ENCODE data around the gene ARMH3.
A peak's percentile ranks its signal among the peaks of the same experiment; 100 is the strongest.
"Not testable (repeated sequence)": the region's sequence is repeated elsewhere in the genome, so short reads cannot be mapped to it uniquely, and the experiment has no call there.

Gene ARMH3

DNA sequence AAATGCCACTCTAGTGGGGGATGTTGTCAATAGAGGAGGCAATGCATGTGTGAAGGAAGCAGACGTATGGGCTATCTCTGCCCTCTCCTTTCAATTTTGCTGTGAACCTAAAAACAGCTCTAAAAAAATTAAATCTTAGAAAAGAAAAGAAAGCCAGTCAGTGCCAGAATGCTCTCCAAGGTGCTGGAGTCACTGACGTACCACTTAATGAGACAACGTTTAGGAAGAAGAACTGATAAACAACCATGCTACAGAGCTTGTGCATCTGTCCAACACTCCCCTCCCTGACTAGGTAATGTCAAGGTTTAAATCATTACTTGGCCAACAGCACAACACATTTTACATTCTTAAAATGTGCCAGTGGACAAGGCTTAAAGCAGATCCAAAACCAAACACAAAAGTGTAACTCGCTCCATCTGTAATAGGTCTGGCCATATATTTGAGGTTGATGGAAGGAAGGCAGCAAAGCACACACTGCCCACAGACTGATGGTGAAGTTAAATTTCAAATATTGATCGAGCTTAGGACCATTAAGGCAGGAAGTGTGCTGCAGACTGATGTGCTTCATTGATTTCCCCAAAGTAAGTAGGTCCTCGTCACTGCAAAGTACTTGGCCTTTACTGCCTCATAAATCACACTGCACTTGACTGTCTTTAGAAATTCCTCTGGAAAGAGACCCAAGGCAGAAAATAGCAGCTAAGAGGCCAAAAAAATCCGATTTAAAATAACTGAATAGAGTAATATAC is 15.5 kb downstream of the ARMH3 start:
- no peak for DNase-seq

DNA sequence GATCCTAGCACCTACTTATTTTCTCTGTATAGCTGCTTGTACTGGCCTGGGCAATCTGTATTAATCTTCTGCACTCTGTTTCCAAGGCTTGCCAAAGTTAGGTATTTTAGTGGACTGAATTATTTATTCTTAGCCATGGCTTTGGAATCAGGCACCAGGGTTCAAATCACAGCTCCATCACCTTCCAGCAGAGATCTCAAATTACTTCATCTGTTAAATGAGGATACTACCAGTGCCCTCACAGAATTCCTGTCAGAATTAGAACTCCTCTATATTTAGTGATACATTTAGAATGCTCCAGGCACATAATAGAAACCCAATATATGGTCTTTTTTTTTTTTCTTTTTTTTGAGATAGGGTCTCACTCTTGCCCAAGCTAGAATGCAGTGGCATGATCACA is 17.6 kb downstream of the ARMH3 start:
- no peak for DNase-seq

DNA sequence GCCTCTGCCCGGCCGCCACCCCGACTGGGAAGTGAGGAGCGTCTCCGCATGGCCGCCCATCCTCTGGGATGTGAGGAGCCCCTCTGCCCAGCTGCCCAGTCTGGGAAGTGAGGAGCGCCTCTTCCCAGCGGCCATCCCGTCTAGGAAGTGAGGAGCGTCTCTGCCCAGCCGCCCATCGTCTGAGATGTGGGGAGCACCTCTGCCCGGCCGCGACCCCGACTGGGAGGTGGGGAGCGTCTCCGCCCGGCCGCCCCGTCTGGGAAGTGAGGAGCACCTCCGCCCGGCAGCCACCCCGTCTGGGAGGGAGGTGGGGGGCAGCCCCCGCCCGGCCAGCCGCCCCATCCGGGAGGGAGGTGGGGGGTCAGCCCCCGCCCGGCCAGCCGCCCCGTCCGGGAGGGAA is 20.2 kb downstream of the ARMH3 start:
- DNase-seq: not testable (repeated sequence)

DNA sequence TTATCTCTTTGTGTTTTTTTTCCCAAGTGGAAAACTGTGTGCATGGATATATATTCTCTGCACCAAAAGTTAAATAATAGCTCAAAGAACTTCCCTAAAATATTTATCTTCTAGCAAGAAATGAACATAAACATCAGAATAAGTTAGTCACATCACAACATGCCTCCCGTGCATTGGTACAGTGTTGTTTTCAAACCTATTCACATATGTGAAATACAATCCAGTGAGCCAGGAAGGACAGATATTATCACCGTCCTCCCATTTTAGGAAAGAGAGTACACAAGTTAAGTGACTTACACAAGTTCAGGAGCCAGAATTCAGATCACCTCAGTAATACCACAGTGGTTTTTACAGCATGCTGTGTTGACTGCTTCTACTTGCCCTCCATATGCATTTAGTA is 22.2 kb downstream of the ARMH3 start:
- no peak for DNase-seq

DNA sequence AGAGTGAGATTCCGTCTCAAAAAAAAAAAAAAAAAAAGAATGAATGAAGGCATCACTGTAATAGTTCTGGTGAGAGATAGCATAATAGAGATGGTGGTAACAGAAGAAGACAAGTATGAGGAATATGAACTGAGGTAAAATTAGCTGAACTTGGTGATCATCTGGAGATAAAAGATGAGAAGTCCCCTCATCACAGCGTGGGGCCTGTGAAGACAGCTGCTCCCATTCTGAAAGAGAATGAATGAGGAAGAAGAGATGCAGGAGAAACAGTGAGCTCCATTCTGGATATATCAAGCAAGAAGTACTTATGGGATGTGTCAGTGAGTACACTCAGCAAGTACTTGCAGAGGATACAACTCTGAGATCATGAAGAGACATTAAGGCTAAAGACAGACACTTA is 28.7 kb downstream of the ARMH3 start:
- DNase-seq: no peak

DNA sequence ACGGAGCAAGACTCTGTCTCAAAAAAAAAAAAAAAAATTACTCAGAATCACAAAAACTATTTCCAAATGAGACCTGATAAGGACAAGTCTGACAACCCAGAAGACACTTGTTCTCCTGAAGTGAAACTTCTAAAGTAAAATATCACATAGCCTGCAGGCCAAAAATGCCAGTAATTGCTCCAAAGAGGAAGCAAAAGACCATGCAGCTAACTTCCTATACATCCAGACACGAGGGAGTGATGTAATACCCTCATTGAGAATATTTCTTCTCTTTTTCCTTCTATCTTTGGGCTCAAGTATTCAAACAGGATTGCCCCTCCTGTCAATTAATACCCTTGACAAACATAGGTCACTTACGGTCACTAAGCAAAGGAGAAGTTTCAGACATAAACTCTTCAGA is 31.2 kb downstream of the ARMH3 start:
- no peak for DNase-seq

DNA sequence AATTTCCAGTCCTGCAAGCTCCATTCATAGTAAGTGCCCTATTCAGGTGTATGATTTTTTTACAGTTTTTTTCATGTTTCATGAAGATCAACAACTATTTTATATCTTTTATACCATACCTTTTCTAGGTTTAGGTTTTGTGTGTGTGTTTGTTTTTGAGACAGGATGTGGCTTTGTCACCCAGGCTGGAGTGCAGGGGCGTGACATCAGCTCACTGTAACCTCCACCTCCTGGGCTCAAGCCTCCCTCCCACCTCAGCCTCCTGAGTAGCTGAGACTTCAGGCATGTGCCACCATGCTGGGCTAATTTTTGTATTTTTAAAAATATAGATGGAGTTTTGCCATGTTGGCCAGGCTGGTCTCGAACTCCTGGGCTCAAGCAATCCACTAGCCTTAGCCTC is 35.0 kb downstream of the ARMH3 start:
- no peak for DNase-seq

DNA sequence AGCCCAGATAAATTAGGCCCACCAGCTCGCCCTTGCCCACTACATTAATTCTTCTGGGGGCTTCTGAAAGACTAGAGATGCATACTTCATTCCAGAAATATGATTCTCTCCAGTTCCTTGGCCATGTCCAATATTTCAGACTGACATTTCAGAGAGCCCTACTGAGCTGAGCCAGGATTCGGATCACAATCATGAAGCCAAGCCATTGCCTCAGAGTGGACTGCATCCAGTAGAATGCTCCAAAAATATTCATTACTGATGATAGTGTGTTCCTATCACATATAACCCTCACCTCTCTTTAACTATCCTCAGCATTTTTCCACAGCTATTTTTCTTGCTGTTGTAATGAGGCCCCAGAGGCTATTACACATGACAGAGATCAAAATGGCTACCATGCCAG is 38.7 kb downstream of the ARMH3 start:
- DNase-seq: no peak

DNA sequence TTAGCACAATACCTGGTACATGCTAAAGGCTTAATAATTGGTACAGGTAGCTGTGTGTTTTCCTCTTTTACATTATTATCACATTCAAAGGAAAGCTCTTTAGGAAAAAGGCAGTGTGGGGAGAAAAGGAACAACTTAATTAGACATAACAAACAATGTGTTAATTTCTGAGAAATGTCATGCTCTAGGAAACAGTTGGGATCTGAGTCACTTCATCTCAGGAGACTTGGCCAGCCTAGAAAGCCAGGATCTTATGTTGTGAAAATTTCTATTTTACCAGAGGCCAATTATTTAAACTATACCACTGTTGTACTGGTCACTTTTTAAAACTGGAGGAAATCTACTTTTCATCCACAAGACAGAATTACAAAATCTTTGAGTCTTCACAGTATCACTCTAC is 39.6 kb downstream of the ARMH3 start:
- DNase-seq: no peak

DNA sequence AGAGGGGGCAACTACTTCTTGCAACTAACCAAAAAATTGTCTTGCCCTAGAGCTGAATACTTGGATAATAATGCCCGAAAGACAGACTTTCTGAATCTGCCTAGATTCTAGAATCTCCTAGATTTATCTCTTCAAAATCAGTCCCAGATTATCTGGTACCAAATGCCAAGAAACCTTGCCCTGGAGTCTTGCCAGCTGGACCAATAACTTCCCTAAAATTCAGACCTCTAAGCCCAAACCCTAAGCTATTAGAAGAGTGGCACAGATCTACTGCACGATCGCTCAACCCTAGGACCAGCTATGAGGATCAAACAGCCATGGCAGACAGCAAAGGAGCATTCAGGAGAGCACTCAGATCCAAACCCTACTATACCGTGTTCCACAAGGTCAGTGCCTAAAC is 45.0 kb downstream of the ARMH3 start:
- DNase-seq: no peak

DNA sequence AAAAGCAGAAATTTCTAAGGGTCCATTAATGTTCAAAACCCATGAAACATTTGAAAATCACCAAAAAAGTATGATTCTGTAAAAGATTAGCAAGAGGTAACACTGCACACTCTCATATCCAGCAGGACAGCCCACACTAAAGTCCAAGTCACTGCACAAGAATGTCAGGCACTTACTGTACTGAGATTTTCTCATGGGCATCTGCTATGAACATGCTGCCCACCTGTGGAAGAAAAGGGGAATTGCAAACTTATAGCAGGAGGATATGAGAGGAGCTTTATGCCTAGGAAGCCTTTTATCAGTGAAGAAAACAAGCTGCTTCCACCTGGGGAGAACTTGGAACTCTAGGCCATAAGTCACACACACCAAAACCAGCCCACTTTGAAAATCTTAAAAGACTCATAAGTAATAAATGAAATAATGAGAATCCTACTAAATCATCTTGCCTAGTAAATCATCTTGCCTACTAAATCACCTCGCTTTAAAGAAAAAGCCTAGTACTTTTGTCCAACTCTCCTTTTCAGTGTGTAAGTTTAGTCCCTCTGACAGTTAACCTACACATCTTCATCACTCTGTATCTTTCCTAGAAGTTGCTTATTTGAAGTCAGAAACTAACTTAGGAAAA is 46.1 kb downstream of the ARMH3 start:
- peak; percentile 76 for DNase-seq

DNA sequence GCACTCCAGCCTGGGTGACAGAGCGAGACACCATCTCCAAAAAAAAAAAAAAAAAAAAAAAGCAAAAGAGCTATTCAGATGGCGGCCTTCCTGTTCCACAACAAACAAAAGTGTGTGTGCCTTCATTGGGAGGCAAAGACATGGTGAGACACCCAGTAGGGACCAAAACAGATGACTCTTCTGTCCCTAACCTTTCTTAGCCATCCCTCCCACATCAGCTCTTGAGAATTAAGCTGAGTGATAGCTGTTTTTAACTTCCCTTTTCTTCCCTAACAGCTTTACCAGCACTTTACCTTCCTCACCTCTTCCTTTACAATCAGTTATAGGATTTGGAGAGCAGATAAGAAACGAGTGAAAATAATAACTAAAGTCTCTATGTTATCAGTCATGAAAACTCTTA is 48.2 kb downstream of the ARMH3 start:
- no peak for DNase-seq

DNA sequence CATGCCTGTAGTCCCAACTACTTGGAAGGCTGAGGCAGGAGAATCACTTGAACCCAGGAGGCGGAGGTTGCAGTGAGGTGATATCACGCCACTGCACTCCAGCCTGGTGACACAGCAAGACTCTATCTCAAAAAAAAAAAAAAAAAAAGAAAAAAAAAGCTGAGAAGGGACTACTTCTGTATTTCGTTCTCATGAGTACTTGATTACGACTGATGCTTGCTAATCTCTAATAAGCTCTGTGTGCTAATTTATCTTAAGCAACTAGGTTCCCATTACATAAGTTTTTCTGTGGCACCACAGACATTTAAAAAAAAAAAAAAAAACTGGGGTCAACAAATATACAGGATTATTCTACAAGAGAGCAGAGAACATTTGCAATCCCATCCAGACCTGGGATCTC is 48.9 kb downstream of the ARMH3 start:
- not testable (repeated sequence) for DNase-seq

DNA sequence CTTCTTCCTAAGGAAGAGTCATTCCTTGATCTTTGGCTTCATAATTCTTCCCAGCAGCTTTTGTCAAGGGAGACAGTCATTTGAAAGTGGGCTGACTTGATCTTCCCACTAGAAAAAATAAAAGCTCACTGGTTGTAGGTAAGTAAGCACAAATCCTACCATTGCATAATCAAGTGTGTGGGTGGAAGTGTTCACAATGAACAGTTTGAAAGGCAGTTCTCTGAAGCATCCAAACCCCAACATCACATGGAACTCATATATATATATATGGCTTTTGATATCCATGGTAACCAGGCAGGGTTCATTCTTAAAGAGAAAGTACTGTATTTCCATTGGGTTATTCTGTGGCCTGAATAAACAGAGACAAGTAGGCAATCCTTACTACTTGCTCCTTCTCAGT is 51.6 kb downstream of the ARMH3 start:
- DNase-seq: peak; percentile 22

DNA sequence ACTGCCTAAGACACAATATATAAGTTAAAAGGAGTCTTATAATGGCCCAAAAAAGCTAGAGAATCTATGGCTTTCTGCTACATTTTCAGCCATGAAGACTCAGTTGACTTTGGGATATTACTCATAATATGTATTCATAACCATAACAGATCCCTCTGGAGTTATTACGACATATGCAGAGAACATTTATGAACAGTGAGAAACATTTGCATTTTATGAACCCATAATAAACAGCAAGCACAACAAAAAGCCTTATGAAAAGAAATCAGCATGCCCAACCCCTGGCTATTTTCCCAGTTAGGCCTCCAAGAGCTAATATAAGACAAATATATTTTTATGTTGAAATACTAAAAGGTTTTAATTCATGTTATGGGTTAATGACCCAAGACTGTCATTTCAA is 52.4 kb downstream of the ARMH3 start:
- DNase-seq: no peak

DNA sequence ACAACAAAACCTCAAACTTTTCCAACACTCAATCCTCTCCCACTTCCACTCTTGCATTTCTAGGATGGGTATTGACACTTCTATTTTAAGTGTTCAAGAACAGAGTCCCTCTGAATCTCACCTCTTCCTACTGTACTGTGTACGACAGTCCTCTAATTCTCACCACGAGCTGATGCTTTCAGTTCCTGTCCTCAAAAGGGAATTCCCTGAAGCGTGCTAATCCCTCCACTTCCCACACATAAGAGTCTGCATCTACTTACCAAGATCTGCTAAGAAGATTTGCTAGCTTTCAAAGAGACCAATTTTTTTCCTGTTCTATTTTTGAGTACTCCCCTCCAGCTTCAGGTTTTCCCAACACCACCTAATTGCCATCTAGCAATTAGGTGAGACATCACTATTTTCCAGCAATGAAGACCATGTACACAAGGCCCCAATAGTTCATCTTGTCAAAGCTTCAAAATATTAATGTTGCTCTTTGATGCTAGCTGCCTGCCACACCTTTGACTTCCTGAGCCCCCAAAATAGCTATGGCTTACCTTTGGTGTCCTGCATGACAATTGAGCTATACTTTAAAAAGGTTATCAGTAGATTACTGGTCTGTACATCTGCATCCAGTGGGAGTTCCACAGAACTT is 54.4 kb downstream of the ARMH3 start:
- DNase-seq: no peak

DNA sequence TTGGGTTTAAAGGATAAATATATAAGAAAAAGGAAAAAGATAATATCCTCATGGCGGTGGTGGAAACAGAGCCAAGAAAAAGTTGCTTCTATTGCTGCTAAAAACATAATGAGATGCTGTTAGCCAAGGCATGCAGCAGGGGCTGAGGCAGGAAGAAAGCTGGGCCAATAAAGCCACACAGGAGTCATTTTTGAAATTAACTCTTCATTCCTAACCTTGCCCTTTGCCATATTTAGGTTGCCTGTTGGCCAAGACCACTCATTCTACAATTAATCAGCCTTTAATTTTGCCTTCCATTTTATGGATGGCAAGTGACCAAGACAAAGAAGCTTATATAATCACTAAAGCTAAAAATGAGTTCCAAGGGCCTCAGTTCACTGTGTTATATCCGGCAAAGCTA is 58.2 kb downstream of the ARMH3 start:
- no peak for DNase-seq

DNA sequence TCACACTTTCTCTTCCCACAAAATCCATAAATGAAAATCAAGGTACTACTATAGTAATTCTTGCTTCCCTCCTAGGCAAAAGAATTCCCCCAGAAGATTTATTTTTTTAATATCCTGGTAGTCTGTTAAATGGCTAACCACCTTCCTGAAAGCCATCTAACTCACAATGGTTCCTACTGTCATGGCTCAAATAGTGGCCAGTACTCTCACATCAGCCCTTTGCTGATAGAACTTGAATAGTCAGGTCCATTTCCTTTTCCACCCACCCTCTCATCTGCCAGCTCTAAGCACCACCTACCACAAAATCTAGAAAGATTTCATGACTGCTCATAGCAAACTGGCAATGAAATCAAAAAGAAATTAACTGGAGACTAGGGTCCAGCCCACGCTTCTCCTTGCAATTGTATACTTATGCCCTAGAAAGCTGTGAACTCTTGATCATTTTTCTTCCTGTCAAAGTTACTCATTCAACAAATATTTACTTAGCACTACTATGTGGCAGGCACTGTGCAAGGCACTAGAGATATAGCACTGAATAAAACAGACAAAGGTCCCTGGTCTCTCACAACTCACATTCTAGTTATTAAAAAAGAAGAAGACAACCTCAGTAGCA is 60.4 kb downstream of the ARMH3 start:
- DNase-seq: no peak

DNA sequence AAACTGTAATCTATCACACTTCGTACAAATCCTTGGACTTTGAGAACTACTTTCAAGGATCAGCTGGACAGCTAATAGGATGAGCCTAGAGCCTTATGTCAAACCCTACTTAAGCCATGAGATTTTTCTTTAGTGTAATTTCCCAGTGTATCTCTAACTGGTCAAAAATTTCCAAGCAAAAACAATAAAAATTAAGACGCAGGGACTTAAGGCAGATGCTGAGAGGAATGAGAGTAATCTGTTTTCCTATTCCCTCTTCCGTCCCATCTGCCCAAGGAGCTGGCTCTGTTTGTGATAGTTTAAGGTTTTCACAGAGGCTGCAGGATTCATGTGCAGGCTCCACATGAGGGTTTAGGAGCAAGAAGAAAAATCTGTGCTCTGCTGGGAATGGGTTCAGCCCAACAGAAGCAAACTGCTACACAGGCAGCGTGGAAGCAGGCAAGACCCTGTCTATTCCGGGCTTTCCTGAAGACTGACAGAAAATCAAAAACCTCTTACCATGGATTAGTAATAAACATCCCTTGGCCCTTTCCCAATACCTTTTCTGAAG is 62.2 kb downstream of the ARMH3 start:
- DNase-seq: no peak

DNA sequence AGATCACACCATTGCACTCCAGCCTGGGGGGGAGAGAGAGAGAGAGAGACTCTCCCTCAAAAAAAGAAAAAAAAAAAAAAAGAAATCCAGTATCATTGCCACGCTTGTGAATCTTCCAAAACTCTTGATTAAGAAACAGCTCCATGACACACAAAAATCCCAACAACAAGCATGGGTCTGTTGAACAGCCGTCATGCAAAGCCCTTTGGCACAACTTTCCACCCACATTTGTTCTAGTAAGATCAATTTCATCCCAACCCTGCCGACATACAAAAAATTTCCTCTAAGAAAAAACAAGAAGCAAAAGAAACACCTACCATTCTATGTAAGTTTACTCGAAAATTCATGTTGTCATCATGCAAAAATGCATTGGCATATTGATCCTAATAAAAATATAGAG is 62.8 kb downstream of the ARMH3 start:
- no peak for DNase-seq

DNA sequence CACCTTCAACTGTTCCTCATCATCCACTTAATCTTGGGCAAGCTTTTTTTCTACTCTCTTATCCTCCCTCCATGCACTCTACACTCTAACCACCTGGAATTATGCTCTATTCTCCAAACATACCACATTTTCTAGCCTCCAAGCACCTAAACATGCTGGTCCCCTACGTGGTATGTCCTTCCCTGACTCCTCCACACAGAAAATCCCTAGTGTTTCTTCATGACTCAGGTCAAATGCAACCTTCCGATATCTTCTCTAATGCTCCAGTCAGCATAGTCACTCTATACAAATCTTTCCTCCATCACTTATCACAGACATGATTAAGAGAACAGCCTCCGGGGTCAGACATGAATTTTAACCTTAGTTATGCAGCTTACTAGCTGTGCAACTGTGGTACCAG is 68.8 kb downstream of the ARMH3 start:
- DNase-seq: no peak

DNA sequence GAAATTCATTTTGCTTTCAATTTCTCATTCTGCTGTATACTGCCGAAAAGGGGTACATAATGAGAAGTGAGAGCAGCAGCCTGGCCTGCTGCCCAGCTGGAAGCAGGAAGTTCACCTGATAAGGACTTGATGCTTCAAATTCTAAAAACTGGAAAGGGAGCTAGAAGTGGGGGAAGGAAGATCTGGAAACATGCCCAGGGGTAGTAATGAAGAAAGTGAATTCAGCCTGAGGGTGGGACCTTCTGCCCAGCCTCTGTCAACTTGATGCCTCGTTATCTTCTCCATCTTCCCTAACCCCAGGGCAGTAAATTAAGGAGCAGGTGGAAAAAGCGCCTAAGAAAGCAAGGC is 69.4 kb downstream of the ARMH3 start:
- DNase-seq: no peak

DNA sequence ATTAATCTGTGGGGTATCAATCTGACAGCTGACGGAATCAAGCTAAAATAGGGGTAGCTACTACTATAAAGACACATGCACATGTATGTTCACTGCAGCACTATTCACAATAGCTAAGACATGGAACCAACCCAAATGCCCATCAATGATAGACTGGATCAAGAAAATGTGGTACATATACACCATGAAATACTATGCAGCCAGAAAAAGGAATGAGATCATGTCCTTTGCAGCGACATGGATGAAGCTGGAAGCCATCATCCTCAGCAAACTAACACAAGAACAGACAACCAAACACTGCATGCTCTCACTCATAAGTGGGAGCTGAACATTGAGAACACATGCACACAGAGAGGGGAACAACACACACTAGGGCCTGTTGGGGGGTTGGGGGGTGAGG is 75.3 kb downstream of the ARMH3 start:
- not testable (repeated sequence) for DNase-seq
